HG03575 (cell line): ENCODE measurements around the gene CCDC93.

Experiments used
- ATAC-seq: cut with Tn5 transposase; IDR thresholded peaks from one replicate; pipeline ENCODE4 v1.9.1; 2021; ENCODE audit not compliant: unreplicated experiment, insufficient number of reproducible peaks, low FRiP score; ENCODE audit errors: extremely low read depth

The CCDC93 gene, protein sequence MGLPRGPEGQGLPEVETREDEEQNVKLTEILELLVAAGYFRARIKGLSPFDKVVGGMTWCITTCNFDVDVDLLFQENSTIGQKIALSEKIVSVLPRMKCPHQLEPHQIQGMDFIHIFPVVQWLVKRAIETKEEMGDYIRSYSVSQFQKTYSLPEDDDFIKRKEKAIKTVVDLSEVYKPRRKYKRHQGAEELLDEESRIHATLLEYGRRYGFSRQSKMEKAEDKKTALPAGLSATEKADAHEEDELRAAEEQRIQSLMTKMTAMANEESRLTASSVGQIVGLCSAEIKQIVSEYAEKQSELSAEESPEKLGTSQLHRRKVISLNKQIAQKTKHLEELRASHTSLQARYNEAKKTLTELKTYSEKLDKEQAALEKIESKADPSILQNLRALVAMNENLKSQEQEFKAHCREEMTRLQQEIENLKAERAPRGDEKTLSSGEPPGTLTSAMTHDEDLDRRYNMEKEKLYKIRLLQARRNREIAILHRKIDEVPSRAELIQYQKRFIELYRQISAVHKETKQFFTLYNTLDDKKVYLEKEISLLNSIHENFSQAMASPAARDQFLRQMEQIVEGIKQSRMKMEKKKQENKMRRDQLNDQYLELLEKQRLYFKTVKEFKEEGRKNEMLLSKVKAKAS

DNA sequence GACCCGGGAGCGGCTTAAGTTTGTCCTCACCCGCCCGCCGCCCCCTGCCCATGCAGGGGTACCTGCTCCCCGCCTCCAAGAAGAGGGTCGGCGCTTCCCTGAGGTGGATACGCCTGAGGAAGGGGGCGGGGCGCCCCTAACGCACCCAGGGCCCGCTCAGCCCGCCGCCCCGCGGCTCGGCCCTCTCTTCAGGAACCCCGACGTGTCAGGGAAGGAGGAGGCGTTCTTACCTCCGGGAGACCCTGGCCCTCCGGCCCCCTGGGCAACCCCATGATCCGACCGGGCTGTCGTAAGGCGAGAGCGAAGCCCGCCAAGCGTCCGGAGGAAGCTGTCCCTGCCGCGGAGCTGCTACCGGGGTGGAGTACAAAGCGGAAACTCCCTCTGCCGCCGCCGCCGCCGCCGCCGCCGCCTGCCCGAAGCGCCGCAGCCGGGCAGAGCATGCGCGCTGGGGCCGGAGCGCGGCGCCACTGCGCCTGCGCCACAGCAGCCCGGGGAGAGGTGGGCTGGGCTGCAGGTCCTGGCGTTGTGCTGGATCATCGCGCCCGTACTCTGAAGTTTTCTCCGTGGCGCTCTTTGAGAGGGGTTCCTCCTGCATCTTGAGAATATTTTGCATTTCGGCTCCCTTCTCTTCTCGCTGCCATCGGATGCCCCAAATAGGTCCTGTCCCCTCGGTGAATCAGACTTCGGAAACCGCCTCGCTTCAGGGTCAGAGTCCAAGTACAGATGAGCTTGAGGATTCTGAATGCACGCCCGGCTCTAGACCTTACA, at the start of gene CCDC93:
Gene CCDC93, minus strand, starts transcription at position 347 of the 768 bp plus-strand sequence. Its CDS starts 75 bp downstream, at position 272.
- ATAC-seq = peak; percentile 68

DNA sequence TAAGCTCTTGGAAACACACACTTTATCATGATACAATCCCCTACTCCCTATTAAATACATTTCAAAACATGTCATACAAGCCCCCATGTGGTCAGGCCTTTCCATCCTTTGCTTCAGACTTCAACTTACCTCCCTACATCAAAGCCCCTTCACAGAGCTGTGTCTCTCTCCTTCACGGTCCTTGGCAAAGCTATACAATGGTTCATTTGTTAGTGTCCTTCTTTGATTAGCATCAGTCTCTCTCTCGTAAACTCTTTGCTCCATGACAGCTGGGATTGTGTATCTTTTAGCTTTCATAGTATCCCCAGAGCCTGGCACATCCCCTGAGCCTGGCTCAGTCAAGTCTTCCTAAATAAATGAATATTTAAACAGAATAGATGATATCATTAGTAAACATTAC, 48.8 kb upstream of the CCDC93 start:
- no peak for ATAC-seq

DNA sequence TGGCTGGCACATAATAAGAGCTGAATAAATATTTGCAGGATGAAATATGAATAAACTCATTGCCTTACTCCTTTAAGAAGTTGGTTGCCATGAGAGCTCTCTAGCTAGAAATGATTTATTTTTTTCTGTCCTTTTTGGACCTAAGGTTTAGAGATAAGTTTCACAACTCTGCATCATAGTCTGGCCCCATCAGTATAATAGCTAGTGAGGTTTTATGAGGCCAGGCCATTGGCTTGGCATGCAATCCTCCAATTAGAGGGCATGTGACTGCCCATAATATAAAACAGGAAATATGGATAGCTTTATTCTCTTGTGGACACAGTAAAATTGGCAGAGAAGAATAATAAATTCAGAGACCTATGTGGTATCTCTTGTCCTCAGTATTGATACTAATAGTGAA, 48.2 kb upstream of the CCDC93 start:
- ATAC-seq = no peak

DNA sequence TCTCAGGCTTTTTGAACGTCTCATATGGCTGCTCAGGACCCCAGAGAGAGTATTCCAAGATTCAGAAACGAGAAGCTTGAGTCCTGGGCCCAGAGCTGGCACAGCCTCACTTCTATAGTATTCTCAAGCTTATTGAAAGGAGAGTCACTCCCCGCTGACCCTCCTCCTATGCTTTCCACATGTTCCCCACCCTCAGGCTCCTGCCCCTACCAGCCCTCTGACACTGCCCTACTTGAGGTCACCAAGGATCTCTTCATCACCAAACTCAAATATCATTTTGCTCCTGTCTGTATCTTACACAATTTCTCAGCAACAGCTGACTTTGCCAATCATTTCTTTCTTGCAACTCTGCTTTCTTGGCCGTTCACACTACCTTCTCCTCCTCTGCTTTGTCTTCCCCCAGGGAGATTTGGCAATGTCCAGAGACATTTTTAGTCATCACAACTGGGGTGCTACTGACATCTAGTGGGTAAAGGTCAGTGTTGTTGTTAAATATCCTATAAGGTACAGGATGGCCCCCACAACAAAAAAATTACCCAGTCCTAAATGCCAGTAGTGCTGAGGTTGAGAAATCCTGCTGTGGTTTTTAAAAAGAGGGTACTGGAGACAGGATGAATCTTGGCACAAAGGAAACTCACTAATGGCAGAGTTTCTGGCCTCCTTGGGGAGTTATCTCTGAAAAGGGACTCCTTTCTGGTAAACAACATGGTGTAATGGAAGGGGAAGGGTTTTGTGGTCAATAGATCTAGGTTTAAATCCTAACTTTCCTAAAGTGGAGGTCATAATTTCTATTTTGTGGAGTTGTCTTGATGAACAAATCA, 47.5 kb upstream of the CCDC93 start:
- peak; percentile 89 for ATAC-seq

DNA sequence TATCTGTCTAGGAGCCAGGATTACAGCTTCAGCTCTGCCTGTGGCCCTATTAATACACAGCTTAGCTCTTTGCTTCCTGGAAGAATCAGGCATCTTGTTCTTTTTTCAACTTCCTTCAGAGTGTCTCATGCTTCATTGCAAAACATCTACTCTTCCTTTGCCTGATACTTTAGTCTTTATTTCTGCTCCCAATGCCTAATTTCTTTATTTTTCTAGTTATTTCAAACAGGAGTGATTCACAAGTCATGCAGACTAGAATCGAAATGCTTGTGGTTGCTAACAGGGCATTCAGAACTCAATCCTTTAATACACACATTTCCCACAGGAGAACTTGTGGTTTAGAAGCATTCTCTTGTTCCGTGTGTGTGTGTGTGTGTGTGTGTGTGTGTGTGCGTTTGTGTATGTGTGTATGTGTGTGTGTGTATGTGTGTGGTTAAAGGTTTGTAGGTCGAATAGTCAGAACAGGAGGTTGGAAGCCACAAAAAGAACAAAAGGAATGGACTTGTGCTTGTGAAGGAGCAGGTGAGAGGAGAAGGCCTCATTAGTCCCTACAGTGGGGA, 46.1 kb upstream of the CCDC93 start:
- ATAC-seq = no peak

DNA sequence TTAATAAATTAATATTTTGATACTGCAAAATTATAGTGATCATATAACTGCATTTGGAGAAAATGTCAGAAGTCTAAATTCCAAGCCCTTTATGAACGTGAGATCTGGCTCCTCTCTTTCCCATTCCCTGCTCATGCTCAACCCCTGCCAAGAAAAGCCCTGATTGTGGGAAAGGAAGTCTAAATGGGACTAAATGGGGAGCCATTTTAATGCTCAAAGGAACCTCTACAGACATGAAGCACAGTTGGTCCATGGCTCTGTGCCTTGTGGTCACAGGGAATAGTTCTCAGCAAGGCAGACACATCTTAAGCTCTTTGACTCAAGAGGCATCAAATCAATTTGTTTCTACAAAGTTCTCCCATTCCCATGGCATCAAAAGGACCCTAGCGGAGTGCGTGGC, 45.1 kb upstream of the CCDC93 start:
- no peak for ATAC-seq

DNA sequence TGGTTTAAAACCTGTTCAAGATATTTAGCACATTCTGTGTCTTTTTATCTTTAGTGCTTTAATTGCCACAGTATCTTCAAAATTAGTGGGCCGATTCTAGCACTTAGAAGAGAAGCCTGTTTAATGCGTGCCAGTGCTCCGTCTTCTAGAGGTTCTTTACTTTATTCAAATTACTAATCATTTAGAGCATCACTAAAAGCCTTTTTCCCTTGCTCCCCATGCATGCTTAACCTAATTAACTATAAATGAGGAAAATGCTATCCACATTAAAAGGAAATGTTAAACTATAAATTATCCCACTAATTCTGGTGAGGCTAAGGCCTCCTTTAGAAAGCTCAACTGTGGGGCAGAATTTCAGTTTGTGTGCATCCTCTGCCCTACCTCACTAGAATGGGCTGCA, 42.9 kb upstream of the CCDC93 start:
- no peak for ATAC-seq

DNA sequence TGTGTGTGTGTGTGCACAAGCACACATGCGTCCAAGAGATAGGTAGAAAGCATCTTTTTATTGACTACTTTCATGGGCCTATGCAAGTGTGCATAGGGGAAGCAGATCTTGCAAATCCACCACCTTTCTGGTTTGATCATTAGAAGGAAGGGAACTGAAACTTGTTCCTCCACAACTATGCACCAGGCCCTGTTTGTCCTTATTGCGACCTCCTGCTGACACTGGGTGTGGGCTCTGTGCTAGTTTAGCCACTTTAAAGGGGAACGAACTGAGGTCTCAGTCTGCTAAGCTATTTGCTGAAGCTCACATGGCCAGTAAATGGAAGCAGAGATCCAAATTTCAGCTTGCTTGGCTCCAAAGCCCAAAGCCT, 42.3 kb upstream of the CCDC93 start:
- peak; percentile 66 for ATAC-seq

DNA sequence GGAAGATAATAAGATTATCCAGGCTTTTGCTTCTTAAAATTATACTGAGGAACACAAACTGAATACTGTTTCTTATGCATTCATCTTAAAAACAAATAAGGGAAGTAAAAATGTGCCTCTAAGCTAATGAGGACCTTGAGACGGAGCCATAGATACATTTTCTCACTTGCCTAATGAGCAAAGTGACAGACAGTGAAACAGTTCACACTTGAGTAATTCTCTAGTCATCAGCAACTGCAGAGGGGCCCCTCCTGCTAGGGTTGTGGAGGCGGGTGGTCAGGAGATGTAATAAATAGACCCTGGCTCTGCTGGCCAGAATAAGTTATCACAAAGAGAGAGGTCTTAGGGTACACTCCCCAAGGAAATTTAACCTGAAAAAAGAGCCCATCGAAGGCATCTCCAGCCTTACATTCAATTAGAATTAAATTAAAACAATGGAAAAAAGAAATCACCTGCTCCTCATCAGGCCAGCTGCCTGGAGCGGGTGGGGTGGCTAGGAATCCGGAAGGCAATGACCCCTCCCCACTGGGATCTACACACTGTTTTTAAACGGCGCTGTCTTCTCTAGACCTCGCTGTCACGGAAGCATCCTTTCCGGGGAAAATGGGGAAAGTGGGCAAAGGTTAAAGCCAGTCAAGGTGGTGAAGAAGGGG, 41.8 kb upstream of the CCDC93 start:
- ATAC-seq = peak; percentile 81

DNA sequence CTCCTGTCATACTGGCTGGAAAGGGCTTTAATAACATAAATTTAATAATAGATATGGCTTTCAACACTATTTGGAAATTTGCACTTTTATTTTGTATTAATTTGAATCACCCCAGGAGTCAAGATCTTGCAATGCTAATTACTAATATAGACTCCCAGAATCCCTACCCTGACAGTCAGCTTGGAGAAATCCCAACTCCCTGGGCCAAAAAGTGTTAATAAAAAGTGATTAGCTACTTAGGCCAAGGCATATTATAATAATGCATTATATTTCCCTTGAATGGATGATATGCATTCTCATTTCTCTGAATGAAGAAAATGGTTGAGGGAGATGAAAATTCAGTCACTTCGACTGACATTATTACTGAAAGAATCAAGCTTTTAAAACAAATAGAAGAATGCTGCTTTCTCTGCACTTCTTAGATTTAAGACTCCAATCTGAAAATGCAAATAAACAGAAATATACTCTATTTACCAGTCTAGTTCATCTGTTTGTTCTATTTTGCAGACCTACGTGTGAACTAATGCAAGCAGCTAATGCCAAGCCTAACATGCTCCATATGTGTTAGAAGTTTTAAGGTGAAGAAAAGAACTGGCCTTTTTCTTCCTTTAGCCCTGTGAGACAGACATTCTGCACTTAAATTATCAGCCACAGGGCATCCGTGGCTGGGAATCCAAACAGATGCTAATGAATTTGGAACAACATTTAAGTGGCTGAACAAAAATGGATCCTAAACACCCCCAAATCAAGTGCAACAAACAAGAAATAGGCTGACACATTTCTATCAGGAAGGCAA, 40.5 kb upstream of the CCDC93 start:
- ATAC-seq = no peak

DNA sequence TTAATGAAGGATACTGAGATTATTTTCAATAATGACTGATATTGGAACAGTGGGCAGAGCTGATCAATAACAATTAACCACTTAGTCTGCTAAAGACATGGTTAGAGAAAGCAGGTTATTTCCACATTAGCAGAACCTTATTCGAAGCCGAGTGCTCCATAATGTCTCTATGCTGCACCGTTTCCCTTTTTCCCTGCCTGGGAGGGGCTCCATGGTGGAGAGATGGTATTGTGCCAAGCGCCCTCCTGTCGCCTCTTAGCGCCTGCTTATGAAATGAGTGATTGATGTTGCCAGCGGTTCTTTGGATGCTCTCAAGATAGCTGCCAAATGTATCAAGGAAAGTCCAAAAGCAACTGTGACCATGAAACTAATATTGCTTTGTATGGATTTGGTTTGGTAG, 39.8 kb upstream of the CCDC93 start:
- ATAC-seq = no peak

DNA sequence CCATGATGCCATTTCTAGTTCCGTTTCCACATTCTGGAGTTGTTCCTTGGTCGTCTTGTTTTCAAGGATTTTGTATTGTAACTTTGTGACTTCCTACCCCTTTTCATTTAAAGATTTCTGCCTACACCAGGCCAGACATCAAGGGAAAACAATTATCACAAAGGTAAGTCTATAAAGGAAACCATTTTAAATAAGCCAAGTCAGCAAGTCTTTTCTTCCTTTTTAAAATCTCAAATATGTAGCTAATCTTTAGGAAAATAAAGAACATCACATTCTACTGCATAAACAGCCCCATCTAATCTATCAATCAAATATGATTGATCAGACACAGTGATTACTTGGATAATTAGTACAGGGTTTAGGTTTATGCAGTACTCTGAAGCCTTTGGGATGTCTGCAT, 38.6 kb upstream of the CCDC93 start:
- ATAC-seq = no peak

DNA sequence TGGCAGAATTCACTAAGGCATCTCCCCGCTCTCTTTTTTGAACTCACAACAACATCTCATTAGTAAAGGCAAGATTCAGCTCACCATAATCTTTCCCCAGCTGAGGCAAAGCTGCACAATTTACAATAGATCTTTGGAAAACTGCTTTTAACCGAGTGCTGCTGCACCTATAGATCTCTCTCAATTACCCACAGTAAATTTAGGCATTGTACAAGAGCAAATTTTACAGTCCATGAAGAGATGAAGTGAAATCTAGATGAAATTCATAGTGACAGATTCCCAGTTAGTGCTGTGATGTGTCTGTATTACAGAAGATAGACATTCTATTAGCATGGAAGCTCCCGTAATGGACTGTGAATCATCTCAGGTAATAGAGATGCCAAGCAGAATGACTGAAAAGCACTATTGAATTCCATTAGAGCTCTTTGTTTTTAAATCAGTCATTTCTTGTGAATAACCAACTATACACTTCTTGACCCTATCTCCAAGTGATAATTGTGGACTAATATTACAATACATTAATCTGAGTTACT, 38.0 kb upstream of the CCDC93 start:
- ATAC-seq = no peak

DNA sequence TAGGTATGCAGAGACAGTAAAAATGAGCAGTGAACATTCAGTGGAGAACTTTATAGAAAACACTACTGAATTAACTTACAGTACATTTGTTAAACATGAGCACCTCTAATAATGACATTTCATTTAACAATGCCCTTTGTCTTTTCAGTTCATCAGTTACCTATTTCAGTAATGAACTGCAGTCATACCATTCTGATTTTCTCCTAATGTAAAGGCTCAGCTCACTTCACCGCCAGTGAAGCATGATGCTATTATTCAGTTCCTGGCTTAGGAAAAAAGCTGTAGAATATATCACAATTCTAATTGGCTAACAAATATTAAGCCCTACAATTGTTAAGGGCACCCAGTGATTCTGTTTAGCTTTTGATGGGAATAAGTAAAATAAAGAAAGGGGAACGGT, 37.1 kb upstream of the CCDC93 start:
- ATAC-seq = no peak

DNA sequence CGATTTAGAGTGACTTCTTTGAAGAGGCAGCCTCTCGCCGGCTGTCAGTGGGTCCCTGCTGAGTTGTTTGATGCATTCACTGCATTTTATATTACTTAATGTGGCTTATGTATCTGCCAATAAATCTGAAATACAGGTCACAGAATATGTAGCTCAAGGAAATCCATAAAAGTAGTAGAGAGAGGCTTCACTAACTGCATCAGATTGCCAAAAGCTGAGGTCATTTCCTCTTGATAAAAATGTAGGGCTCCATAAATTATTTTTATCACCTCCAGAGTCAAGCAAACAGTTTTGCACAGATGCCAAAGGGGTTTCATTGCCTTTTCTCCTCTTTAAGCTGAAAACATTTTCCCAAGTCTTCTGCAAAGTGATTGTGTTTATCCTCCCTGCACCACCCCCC, 36.5 kb upstream of the CCDC93 start:
- ATAC-seq = no peak

DNA sequence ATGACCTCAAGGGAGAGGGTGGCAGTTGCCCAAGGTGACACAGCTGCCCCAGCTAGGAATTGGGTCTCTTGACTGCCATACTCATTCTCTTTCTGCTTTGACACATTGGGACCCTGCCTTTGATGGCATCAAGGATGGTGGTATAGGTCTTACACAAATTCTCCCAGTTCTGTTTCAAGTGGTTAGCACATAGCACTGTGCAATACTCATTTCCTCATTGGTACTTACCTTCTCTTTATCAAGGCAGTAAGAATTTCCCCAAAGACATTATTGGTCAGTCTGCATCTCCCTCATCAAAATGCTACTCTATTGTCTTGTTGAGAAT, 35.9 kb upstream of the CCDC93 start:
- ATAC-seq = no peak

DNA sequence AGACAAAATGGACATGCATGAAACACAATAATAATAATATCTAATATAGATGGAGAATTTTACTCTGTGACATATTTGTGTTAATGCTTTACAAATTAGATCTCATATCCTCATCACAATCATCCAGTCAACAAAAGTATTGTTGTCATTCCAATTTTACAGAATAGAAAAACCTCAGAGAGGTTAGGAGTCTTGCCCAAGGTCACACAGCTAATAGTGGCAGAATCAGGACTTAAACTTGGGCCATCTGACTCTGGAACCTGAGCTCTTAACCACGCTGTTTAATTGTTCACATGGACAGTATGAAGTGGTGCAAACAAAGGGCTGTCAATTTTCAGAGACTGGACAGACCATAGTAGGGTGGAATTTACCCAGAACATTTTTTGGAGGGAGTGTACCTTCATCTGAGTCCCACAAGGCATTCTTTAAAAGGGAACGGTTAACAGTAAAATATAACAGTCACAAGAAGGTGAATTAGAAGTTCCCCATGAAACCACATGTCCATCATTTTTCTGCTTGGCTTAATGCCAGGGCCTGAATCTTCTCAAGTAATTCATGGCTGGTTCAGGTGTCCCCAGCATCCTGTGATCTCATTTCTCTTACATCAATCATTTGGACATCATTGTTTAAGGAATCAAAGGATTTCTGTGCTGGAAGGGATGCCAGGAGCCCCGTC, 35.4 kb upstream of the CCDC93 start:
- ATAC-seq = no peak
